Fibroblast of skin of abdomen (primary cell): ENCODE results near the gene ESAM. TPM values are rescaled to one million over a fixed set of nuclear protein-coding genes. Genes with fewer than 3 reads are reported as not detected.
A peak's percentile ranks its signal among the peaks of the same experiment; 100 is the strongest.

ENCODE experiments used
- DNase-seq: peaks from one replicate; pipeline ENCODE4 v3.0.0-alpha.2; 2013
- polyA plus RNA-seq, 2 experiments: library from polyadenylated mRNA; unstranded; fragments of 120-200 nt; gene quantifications; one replicate each; pipeline ENCODE4 v1.2.1, GENCODE V29; 2013; ENCODE audit not compliant: insufficient read length in 2 of 2

ESAM gene
- polyA plus RNA-seq (2013, experiment 1 of 2; ENCODE audit: insufficient read length): 0.23 TPM
- 0.25 TPM for polyA plus RNA-seq (2013, experiment 2 of 2; ENCODE audit: insufficient read length)

- DNase-seq: no peak
These were observed at the start of gene ESAM for GRCh38 chr11:124762105-124762623. ESAM (minus strand) TSS chr11:124762290; CDS start chr11:124762154, 136 bp downstream.

GRCh38 chr11:124811399-124812125 is 49.5 kb upstream of the ESAM start:
- DNase-seq: no peak

- no peak for DNase-seq
These were observed 45.7 kb upstream of the ESAM start for GRCh38 chr11:124807660-124808270.

GRCh38 chr11:124807201-124807600 is 45.1 kb upstream of the ESAM start:
- no peak for DNase-seq

- DNase-seq: no peak
These were observed 42.8 kb upstream of the ESAM start for GRCh38 chr11:124804884-124805283.

GRCh38 chr11:124801636-124802312 is 39.7 kb upstream of the ESAM start:
- DNase-seq: peak; percentile 41

GRCh38 chr11:124801014-124801413 is 38.9 kb upstream of the ESAM start:
- peak; percentile 45 for DNase-seq

- peak; percentile 83 for DNase-seq
These were observed 38.3 kb upstream of the ESAM start, which contains the start of gene MSANTD2 for GRCh38 chr11:124800226-124800929. MSANTD2 (minus strand) TSS chr11:124800406; CDS start chr11:124800380, 26 bp downstream.

GRCh38 chr11:124799348-124800225 is 37.5 kb upstream of the ESAM start:
- DNase-seq: peak; percentile 13

- peak; percentile 75 for DNase-seq
These were observed 36.9 kb upstream of the ESAM start for GRCh38 chr11:124798991-124799347.

- DNase-seq: no peak
These were observed 34.2 kb upstream of the ESAM start for GRCh38 chr11:124796312-124796711.

GRCh38 chr11:124793466-124794278 is 31.6 kb upstream of the ESAM start:
- peak; percentile 29 for DNase-seq

GRCh38 chr11:124791626-124792341 is 29.7 kb upstream of the ESAM start:
- peak; percentile 18 for DNase-seq

GRCh38 chr11:124788521-124788920 is 26.4 kb upstream of the ESAM start:
- no peak for DNase-seq

GRCh38 chr11:124784051-124784450 is 22.0 kb upstream of the ESAM start:
- DNase-seq: no peak

- no peak for DNase-seq
These were observed 20.9 kb upstream of the ESAM start for GRCh38 chr11:124783002-124783401.

GRCh38 chr11:124779568-124779967 is 17.5 kb upstream of the ESAM start:
- DNase-seq: no peak

GRCh38 chr11:124778281-124778680 is 16.2 kb upstream of the ESAM start:
- no peak for DNase-seq

- DNase-seq: no peak
These were observed 15.0 kb upstream of the ESAM start for GRCh38 chr11:124776865-124777645.
